Esophagus squamous epithelium (tissue), 5 donors: ENCODE results near the gene TRPM1. TPM values are rescaled to one million over a fixed set of nuclear protein-coding genes. Genes with fewer than 3 reads are reported as not detected.

ENCODE experiments used
- DNase-seq: peaks from one replicate; lab custom pipeline; 2025; lab: John Stamatoyannopoulos, UW
- H3K27ac ChIP-seq, 4 donors: fragments of 200-600 bp; sonication (generic); one replicate each; pipeline ENCODE4 v1.5.1; 2016 to 2019; ENCODE audit warnings: mild to moderate bottlenecking in 1 of 4
- H3K27me3 ChIP-seq, 4 donors: fragments of 200-600 bp; sonication (generic); 1 replicate in 3 of 4; 2 replicates in 1 of 4; pipeline versions ENCODE4 v1.5.1 to v1.6.0; 2017 to 2021; ENCODE audit warnings: antibody characterized with exemption in 1 of 4
- H3K36me3 ChIP-seq, 3 donors: fragments of 200-600 bp; sonication (generic); one replicate each; pipeline ENCODE4 v1.5.1; 2016 to 2019
- H3K4me1 ChIP-seq, 3 donors: fragments of 200-600 bp; sonication (generic); one replicate each; pipeline ENCODE4 v1.5.1; 2017 to 2019
- H3K4me3 ChIP-seq, 4 donors: fragments of 200-600 bp; sonication (generic); 1 replicate in 3 of 4; 2 replicates in 1 of 4; pipeline ENCODE4 v1.5.1; 2016 to 2019; ENCODE audit warnings: mild to moderate bottlenecking in 2 of 4, moderate library complexity in 1 of 4
- H3K9me3 ChIP-seq, 3 donors: fragments of 200-600 bp; sonication (generic); one replicate each; pipeline ENCODE4 v1.5.1; 2016 to 2019
- POLR2A ChIP-seq, 4 donors: fragments of 450-650 bp; IDR thresholded peaks; one replicate each; pipeline ENCODE4 v1.6.1; 2017; ENCODE audit warnings: antibody characterized with exemption in 4 of 4, mild to moderate bottlenecking in 4 of 4, moderate library complexity in 3 of 4
- WGBS, 2 donors: methylation state at CpG; one replicate each; pipeline ENCODE4 v1.1.5; 2018; 5-methylcytosine and 5-hydroxymethylcytosine counted together
- intact Hi-C: fragments of 100-400 bp; cut with DNase I; formaldehyde crosslinking; loops from one replicate; pipeline ENCODE4 v1.15.0; 2022
- total RNA-seq, 4 donors: library from RNA; depleted of rRNA; stranded (reverse); fragments of >200 nt; gene quantifications; one replicate each; pipeline ENCODE4 v1.1.0, GENCODE V29; 2016
- TF ChIP-seq, protein P1 (sequence below), 6 experiments: fragments of 450-650 bp in 4 of 6; fragments of 200-600 bp in 2 of 6; sonication (generic) in 2 of 6; IDR thresholded peaks; one replicate each; pipeline ENCODE4 v1.5.1; 2016 to 2019; ENCODE audit warnings: antibody characterized with exemption in 6 of 6, mild to moderate bottlenecking in 4 of 6, moderate library complexity in 4 of 6
- donor health status: DM: yes; HTN: yes; CAD: no.

Gene TRPM1
- total RNA-seq, 4 donors from 2014 or later, result not detected

GRCh38 chr15:31148297-31149087, 47.0 kb upstream of the TRPM1 start:
- no peak for DNase-seq

GRCh38 chr15:31147944-31148296, 46.4 kb upstream of the TRPM1 start:
- H3K27me3 ChIP-seq, result peaks cover 0 to 23% (median 0%) of the 10 kb centered on the region in 4 donors
- TF ChIP-seq POLR2A (IDR thresholded peaks at IDR 0.05), result no peak
- TF ChIP-seq, protein P1, sequence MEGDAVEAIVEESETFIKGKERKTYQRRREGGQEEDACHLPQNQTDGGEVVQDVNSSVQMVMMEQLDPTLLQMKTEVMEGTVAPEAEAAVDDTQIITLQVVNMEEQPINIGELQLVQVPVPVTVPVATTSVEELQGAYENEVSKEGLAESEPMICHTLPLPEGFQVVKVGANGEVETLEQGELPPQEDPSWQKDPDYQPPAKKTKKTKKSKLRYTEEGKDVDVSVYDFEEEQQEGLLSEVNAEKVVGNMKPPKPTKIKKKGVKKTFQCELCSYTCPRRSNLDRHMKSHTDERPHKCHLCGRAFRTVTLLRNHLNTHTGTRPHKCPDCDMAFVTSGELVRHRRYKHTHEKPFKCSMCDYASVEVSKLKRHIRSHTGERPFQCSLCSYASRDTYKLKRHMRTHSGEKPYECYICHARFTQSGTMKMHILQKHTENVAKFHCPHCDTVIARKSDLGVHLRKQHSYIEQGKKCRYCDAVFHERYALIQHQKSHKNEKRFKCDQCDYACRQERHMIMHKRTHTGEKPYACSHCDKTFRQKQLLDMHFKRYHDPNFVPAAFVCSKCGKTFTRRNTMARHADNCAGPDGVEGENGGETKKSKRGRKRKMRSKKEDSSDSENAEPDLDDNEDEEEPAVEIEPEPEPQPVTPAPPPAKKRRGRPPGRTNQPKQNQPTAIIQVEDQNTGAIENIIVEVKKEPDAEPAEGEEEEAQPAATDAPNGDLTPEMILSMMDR (IDR thresholded peaks at IDR 0.05), result no peak
- 80 to 88% methylated on average over 4 of the region's 4 CpGs for WGBS, 2 donors
- H3K4me1 ChIP-seq, result peaks cover 0 to 31% (median 11%) of the 10 kb centered on the region in 3 donors
- no peaks in the 10 kb centered on the region for H3K9me3 ChIP-seq
- no peak for DNase-seq
- H3K4me3 ChIP-seq, result no peak overlapping the region
- intact Hi-C loops, result no loop called here
- no peaks in the 10 kb centered on the region for H3K36me3 ChIP-seq
- H3K27ac ChIP-seq, result no peak overlapping the region

More at GRCh38 chr15:31148297-31149087, 47.0 kb upstream of the TRPM1 start:
- H3K27me3 ChIP-seq, result peaks cover 0 to 23% (median 0%) of the 10 kb centered on the region in 4 donors
- H3K4me1 ChIP-seq, result peaks cover 0 to 31% (median 11%) of the 10 kb centered on the region in 3 donors
- no peaks in the 10 kb centered on the region for H3K9me3 ChIP-seq
- TF ChIP-seq, protein P1 (IDR thresholded peaks at IDR 0.05), result no peak
- no peak for TF ChIP-seq POLR2A (IDR thresholded peaks at IDR 0.05)
- H3K36me3 ChIP-seq, result no peaks in the 10 kb centered on the region
- H3K27ac ChIP-seq, result no peak overlapping the region
- WGBS, 2 donors, result 61 to 74% methylated on average over 8 to 11 of the region's 13 CpGs
- intact Hi-C loops, result no loop called here
- H3K4me3 ChIP-seq, result no peak overlapping the region

DNA sequence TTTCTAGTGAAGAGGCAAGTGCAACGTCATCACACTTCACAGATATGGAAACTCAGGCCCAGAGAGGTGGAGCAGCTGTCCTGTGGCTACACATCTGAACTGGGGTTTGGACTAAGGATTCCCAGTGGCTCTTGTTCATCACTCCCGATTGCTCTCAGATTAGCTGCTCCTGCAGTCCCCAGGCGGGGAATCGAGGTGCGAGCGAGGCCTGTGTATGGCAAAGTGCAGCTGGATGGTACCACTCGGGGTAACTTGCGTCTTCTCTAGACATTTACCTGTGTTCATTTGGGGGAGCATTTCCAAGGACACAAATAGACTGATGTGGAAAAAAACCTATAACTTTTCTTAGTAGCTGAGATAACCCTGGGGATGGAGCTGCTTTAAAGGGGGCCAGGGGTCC, 45.9 kb upstream of the TRPM1 start:
- no peak for DNase-seq
- WGBS, 2 donors, result 79 to 83% methylated on average over 7 to 8 of the region's 8 CpGs
- intact Hi-C loops, result no loop called here
- Histone ChIP-seq H3K4me1 (peaks cover 0 to 28% (median 9%) of the 10 kb centered on the region in 3 donors), H3K4me3 (no peak overlapping the region), H3K36me3 (no peaks in the 10 kb centered on the region), H3K9me3 (no peaks in the 10 kb centered on the region), H3K27ac (no peak overlapping the region), H3K27me3 (peaks cover 0 to 23% (median 0%) of the 10 kb centered on the region in 4 donors)
- no peak for TF ChIP-seq POLR2A (IDR thresholded peaks at IDR 0.05)
- TF ChIP-seq, protein P1 (IDR thresholded peaks at IDR 0.05), result no peak

GRCh38 chr15:31145271-31145911, 43.9 kb upstream of the TRPM1 start:
- H3K4me3 ChIP-seq, result no peak overlapping the region
- intact Hi-C loops, result no loop called here
- H3K4me1 ChIP-seq, result peaks cover 0 to 10% (median 0%) of the 10 kb centered on the region in 3 donors
- H3K36me3 ChIP-seq, result no peaks in the 10 kb centered on the region
- TF ChIP-seq, protein P1 (IDR thresholded peaks at IDR 0.05), result no peak
- no peak for TF ChIP-seq POLR2A (IDR thresholded peaks at IDR 0.05)
- 80 to 82% methylated on average over 7 of the region's 7 CpGs for WGBS, 2 donors
- H3K27ac ChIP-seq, result no peak overlapping the region
- H3K27me3 ChIP-seq, result peaks cover 0 to 17% (median 0%) of the 10 kb centered on the region in 4 donors
- H3K9me3 ChIP-seq, result no peaks in the 10 kb centered on the region
- no peak for DNase-seq

DNA sequence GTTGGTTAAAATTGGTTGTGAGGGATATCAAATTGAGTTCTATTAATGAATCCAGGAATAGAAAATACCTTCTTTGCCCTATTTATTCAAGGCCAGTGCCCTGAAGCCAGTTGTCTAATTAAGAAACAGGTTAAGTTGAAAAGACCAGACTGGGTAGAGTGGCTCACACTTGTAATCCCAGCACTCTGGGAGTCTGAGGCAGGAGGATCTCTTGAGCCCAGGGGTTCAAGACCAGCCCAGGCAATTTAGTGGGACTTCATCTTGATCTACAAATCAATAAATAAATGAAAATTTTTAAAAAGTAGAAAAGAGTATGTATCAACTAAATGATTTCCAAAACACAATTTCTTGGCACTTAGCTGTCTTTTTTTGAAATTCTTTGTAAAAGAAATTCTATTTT, 40.3 kb upstream of the TRPM1 start:
- peaks cover 0 to 10% (median 0%) of the 10 kb centered on the region in 3 donors for H3K4me1 ChIP-seq
- no peak overlapping the region for H3K27ac ChIP-seq
- H3K27me3 ChIP-seq, result no peaks in the 10 kb centered on the region
- no peak for DNase-seq
- no peak for TF ChIP-seq POLR2A (IDR thresholded peaks at IDR 0.05)
- TF ChIP-seq, protein P1 (IDR thresholded peaks at IDR 0.05), result no peak
- H3K36me3 ChIP-seq, result no peaks in the 10 kb centered on the region
- intact Hi-C loops, result no loop called here
- no peak overlapping the region for H3K4me3 ChIP-seq
- no peaks in the 10 kb centered on the region for H3K9me3 ChIP-seq
